HCT116 (cell line): ENCODE data around the gene UBE2S. TPM values are rescaled to one million over a fixed set of nuclear protein-coding genes. Genes with fewer than 3 reads are reported as not detected.

ENCODE experiments used
- ATAC-seq: fragments of 200-7000 bp; cut with Tn5 transposase; 2 replicates; pipeline ENCODE4 v1.9.1; 2020; ENCODE audit warnings: mild to moderate bottlenecking, moderate library complexity
- BruUV-seq: library from RNA; stranded (reverse); fragments of 400-500 nt; replicated peaks from 2 replicates; lab custom pipeline; 2021; lab: Mats Ljungman, UMichigan
- CTCF ChIA-PET: fragments of 300-600 bp; sonication (Branson Sonifier 250); formaldehyde crosslinking; loops from one replicate; lab custom pipeline; 2021; ENCODE audit warnings: antibody characterized with exemption; lab: Charles Lee
- POLR2A ChIA-PET: fragments of 300-600, 350-600 bp; sonication (Branson Sonifier 250); formaldehyde crosslinking; loops from one replicate; lab custom pipeline; 2021; ENCODE audit warnings: antibody characterized with exemption; lab: Charles Lee
- RAD21 ChIA-PET, 2 experiments: fragments of 300-600 bp; sonication (Branson Sonifier 250); formaldehyde crosslinking; loops; one replicate each; lab custom pipeline; 2023; ENCODE audit warnings: low total read pairs in 2 of 2; ENCODE audit not compliant: uncharacterized antibody in 2 of 2, unreplicated experiment in 2 of 2, low non-redundant PET in 1 of 2; lab: Charles Lee
- DNase-seq: peaks from one replicate; pipeline ENCODE4 v3.0.0-alpha.2; 2010; ENCODE audit warnings: low read depth, low spot score
- H2AFZ ChIP-seq: fragments of 200-600 bp; shearing (Covaris generic), sonication (generic); 2 replicates; pipeline ENCODE4 v1.6.1; 2017; ENCODE audit warnings: low read depth, mixed run types, mixed read lengths, antibody characterized with exemption, low read length; ENCODE audit not compliant: poor library complexity, severe bottlenecking
- H3K27ac ChIP-seq: 2 replicates; pipeline ENCODE4 v1.5.1; 2012; ENCODE audit warnings: low read depth, low read length
- H3K27me3 ChIP-seq: fragments of 200-600 bp; sonication (generic); 2 replicates; pipeline ENCODE4 v1.6.1; 2016; ENCODE audit warnings: mixed run types, low read length, mixed read lengths; ENCODE audit not compliant: insufficient read depth
- H3K36me3 ChIP-seq, 2 experiments: fragments of 200-500 bp in 1 of 2; fragments of 200-600 bp in 1 of 2; sonication (Bioruptor generic) in 1 of 2; sonication (generic) in 1 of 2; 2 replicates each; pipeline versions ENCODE4 v1.5.1 to v1.6.1; 2014 to 2016; ENCODE audit warnings: low read length in 2 of 2, inconsistent platforms in 1 of 2, mixed read lengths in 1 of 2, mixed run types in 1 of 2; ENCODE audit not compliant: insufficient read depth in 2 of 2, control insufficient read depth in 1 of 2
- H3K4me1 ChIP-seq, 2 experiments: fragments of 200-600 bp in 1 of 2; sonication (generic) in 1 of 2; 2 replicates each; pipeline versions ENCODE4 v1.5.1 to v1.6.1; 2012 to 2017; ENCODE audit warnings: low read length in 2 of 2, inconsistent platforms in 1 of 2, mild to moderate bottlenecking in 1 of 2, mixed read lengths in 1 of 2, mixed run types in 1 of 2, moderate library complexity in 1 of 2; ENCODE audit not compliant: insufficient read depth in 2 of 2, control insufficient read depth in 1 of 2
- H3K4me2 ChIP-seq: fragments of 200-600 bp; sonication (generic); 2 replicates; pipeline ENCODE4 v1.6.1; 2017; ENCODE audit warnings: mixed run types, low read length, mixed read lengths
- H3K4me3 ChIP-seq, 2 experiments: fragments of 200-600 bp in 1 of 2; sonication (generic) in 1 of 2; replicated peaks in 1 of 2; 2 replicates each; pipeline ENCODE4 v1.5.1; 2011 to 2016; ENCODE audit warnings: low read length in 2 of 2, control low read depth in 1 of 2, low read depth in 1 of 2, mild to moderate bottlenecking in 1 of 2, mixed read lengths in 1 of 2, mixed run types in 1 of 2
- H3K79me2 ChIP-seq: fragments of 200-600 bp; sonication (generic); 2 replicates; pipeline ENCODE4 v1.6.1; 2017; ENCODE audit warnings: mild to moderate bottlenecking, mixed run types, low read length, moderate library complexity, mixed read lengths; ENCODE audit not compliant: insufficient read depth
- H3K9ac ChIP-seq: fragments of 200-600 bp; sonication (generic); 2 replicates; pipeline ENCODE4 v1.6.1; 2016; ENCODE audit warnings: low read length, mixed read lengths
- H3K9me2 ChIP-seq: fragments of 200-600 bp; sonication (generic), shearing (Covaris generic); 2 replicates; pipeline ENCODE4 v1.6.1; 2017; ENCODE audit warnings: mixed run types, mild to moderate bottlenecking, moderate library complexity; ENCODE audit not compliant: insufficient read depth
- H3K9me3 ChIP-seq, 2 experiments: fragments of 200-500 bp in 1 of 2; fragments of 200-600 bp in 1 of 2; sonication (Bioruptor generic) in 1 of 2; sonication (generic) in 1 of 2; 2 replicates each; pipeline ENCODE4 v1.6.1; 2014 to 2017; ENCODE audit warnings: low read length in 2 of 2, mixed read lengths in 2 of 2, inconsistent platforms in 1 of 2, low read depth in 1 of 2, mild to moderate bottlenecking in 1 of 2, mixed run types in 1 of 2, moderate library complexity in 1 of 2; ENCODE audit not compliant: control insufficient read depth in 1 of 2, insufficient read depth in 1 of 2
- H4K20me1 ChIP-seq: fragments of 200-600 bp; sonication (generic), shearing (Covaris generic); 2 replicates; pipeline ENCODE4 v1.6.1; 2017; ENCODE audit warnings: mixed run types, mild to moderate bottlenecking, moderate library complexity; ENCODE audit not compliant: insufficient read depth
- EGR1 ChIP-seq: IDR thresholded peaks from 2 replicates; pipeline ENCODE4 v1.6.1; 2012; ENCODE audit warnings: low read depth
- EZH2 ChIP-seq: fragments of 200-600 bp; sonication (generic); IDR thresholded peaks from 2 replicates; pipeline ENCODE4 v1.6.1; 2017; ENCODE audit warnings: antibody characterized with exemption, mixed run types
- EZH2phosphoT487 ChIP-seq: fragments of 200-600 bp; IDR thresholded peaks from 2 replicates; pipeline ENCODE4 v1.6.1; 2018; ENCODE audit warnings: antibody characterized with exemption, borderline replicate concordance
- FOSL1 ChIP-seq: IDR thresholded peaks from 2 replicates; pipeline ENCODE4 v1.6.1; 2012; ENCODE audit warnings: low read depth
- POLR2A ChIP-seq: IDR thresholded peaks from 2 replicates; pipeline ENCODE4 v1.7.0; 2011; ENCODE audit warnings: borderline replicate concordance; ENCODE audit not compliant: insufficient read depth, insufficient read length; ENCODE audit errors: extremely low read depth
- POLR2AphosphoS5 ChIP-seq: IDR thresholded peaks from 2 replicates; pipeline ENCODE4 v1.6.1; 2011; ENCODE audit warnings: mild to moderate bottlenecking, low read depth, low read length, moderate library complexity
- RAD21 ChIP-seq: IDR thresholded peaks from 2 replicates; pipeline ENCODE4 v1.6.1; 2012; ENCODE audit warnings: low read depth, mild to moderate bottlenecking
- SIN3A ChIP-seq: IDR thresholded peaks from 2 replicates; pipeline ENCODE4 v1.6.1; 2012; ENCODE audit warnings: low read depth
- SRF ChIP-seq: IDR thresholded peaks from 2 replicates; pipeline ENCODE4 v1.6.1; 2012; ENCODE audit warnings: low read depth
- TCF7L2 ChIP-seq: IDR thresholded peaks from 2 replicates; pipeline ENCODE4 v1.7.0; 2011; ENCODE audit warnings: borderline replicate concordance, inconsistent platforms; ENCODE audit not compliant: insufficient read depth, insufficient read length; ENCODE audit errors: extremely low read depth
- YY1 ChIP-seq: IDR thresholded peaks from 2 replicates; pipeline ENCODE4 v1.6.1; 2011; ENCODE audit warnings: low read length, low read depth, moderate library complexity, mild to moderate bottlenecking; ENCODE audit not compliant: insufficient replicate concordance; ENCODE audit errors: extremely low read depth
- intact Hi-C: fragments of 100-400 bp; cut with micrococcal nuclease; formaldehyde crosslinking; loops from 2 replicates; pipeline ENCODE4 v1.10.0; 2022
- total RNA-seq: library from RNA; stranded (reverse); gene quantifications from one replicate; pipeline ENCODE4 v1.2.1, GENCODE V29; 2021; ENCODE audit not compliant: unreplicated experiment
- TF ChIP-seq, protein P1 (sequence below): IDR thresholded peaks from 2 replicates; pipeline ENCODE4 v1.6.1; 2012; ENCODE audit warnings: low read depth
- TF ChIP-seq, protein P2 (sequence below): IDR thresholded peaks from 2 replicates; pipeline ENCODE4 v1.6.1; 2011; ENCODE audit warnings: mild to moderate bottlenecking, low read length, moderate library complexity; ENCODE audit not compliant: insufficient replicate concordance; ENCODE audit errors: extremely low read depth
- TF ChIP-seq, protein P3 (sequence below): IDR thresholded peaks from 2 replicates; pipeline ENCODE4 v1.6.1; 2012

UBE2S gene
- total RNA-seq, 1 experiment from 2014 or later: 515 TPM

DNA sequence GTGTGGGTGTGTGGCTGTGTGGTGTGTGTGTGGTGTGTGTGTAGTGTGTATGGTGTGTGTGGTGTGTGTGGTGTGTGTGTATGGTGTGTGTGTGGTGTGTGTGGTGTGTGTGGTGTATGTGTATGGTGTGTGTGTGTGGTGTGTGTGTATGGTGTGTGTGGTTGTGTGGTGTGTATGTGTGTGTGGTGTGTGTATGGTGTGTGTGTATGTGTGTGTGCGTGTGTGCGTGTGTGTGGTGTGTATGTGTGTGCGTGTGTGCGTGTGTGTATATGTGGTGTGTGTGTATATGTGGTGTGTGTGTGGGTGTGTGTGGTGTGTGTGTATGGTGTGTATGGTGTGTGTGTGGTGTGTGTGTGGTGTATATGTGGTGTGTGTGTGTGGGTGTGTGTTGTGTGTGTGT lies 27.4 kb upstream of the UBE2S start:
- intact Hi-C loops: no loop called here

DNA sequence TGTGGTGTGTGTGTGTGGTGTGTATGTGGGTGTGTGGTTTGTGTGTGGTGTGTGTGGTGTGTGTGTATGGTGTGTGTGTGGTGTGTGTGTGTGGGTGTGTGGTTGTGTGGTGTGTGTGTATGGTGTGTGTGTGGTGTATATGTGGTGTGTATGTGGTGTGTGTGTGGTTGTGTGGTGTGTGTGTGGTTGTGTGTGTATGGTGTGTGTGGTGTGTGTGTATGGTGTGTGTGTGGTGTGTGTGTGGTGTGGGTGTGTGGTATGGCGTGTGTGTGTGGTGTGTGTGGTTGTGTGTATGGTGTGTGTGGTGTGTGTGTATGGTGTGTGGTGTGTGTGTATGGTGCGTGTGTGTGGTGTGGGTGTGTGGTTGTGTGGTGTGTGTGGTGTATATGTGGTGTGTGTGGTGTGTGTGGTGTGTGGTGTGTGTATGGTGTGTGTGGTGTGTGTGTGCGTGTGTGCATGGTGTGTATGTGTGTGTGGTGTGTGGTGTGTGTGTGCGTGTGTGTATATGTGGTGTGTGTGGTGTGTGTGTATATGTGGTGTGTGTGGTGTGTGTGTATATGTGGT lies 26.9 kb upstream of the UBE2S start:
- TF ChIP-seq POLR2AphosphoS5 (no peak), POLR2A (no peak), TCF7L2 (no peak), EZH2 (no peak)
- TF ChIP-seq, protein P1, sequence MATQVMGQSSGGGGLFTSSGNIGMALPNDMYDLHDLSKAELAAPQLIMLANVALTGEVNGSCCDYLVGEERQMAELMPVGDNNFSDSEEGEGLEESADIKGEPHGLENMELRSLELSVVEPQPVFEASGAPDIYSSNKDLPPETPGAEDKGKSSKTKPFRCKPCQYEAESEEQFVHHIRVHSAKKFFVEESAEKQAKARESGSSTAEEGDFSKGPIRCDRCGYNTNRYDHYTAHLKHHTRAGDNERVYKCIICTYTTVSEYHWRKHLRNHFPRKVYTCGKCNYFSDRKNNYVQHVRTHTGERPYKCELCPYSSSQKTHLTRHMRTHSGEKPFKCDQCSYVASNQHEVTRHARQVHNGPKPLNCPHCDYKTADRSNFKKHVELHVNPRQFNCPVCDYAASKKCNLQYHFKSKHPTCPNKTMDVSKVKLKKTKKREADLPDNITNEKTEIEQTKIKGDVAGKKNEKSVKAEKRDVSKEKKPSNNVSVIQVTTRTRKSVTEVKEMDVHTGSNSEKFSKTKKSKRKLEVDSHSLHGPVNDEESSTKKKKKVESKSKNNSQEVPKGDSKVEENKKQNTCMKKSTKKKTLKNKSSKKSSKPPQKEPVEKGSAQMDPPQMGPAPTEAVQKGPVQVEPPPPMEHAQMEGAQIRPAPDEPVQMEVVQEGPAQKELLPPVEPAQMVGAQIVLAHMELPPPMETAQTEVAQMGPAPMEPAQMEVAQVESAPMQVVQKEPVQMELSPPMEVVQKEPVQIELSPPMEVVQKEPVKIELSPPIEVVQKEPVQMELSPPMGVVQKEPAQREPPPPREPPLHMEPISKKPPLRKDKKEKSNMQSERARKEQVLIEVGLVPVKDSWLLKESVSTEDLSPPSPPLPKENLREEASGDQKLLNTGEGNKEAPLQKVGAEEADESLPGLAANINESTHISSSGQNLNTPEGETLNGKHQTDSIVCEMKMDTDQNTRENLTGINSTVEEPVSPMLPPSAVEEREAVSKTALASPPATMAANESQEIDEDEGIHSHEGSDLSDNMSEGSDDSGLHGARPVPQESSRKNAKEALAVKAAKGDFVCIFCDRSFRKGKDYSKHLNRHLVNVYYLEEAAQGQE: no peak
- TF ChIP-seq, protein P2, sequence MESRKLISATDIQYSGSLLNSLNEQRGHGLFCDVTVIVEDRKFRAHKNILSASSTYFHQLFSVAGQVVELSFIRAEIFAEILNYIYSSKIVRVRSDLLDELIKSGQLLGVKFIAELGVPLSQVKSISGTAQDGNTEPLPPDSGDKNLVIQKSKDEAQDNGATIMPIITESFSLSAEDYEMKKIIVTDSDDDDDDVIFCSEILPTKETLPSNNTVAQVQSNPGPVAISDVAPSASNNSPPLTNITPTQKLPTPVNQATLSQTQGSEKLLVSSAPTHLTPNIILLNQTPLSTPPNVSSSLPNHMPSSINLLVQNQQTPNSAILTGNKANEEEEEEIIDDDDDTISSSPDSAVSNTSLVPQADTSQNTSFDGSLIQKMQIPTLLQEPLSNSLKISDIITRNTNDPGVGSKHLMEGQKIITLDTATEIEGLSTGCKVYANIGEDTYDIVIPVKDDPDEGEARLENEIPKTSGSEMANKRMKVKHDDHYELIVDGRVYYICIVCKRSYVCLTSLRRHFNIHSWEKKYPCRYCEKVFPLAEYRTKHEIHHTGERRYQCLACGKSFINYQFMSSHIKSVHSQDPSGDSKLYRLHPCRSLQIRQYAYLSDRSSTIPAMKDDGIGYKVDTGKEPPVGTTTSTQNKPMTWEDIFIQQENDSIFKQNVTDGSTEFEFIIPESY: no peak
- Histone ChIP-seq H3K4me2 (no peak overlapping the region), H3K4me3 (no peak overlapping the region), H4K20me1 (no peaks in the 10 kb centered on the region), H3K36me3 (no peaks in the 10 kb centered on the region), H3K4me1 (peaks cover 0 to 6% of the 10 kb centered on the region in 2 experiments; a peak in 1 of 4 replicates), H3K9me3 (no peaks in the 10 kb centered on the region), H3K27me3 (no peaks in the 10 kb centered on the region), H2AFZ (no peak overlapping the region), H3K9ac (no peak overlapping the region), H3K9me2 (no peaks in the 10 kb centered on the region), H3K79me2 (no peaks in the 10 kb centered on the region), H3K27ac (no peak overlapping the region)
- ChIA-PET CTCF (no interaction called here), RAD21 (no interaction called here), POLR2A (no interaction called here)
- ATAC-seq: no peak
- intact Hi-C loops: no loop called here
- no TSS peak for BruUV-seq
- DNase-seq: no peak

More for the DNA sequence above, 27.4 kb upstream of the UBE2S start:
- POLR2A ChIA-PET: no interaction called here
- H3K4me3 ChIP-seq: no peak overlapping the region
- ATAC-seq (no peak), DNase-seq (no peak)
- H4K20me1 ChIP-seq: no peaks in the 10 kb centered on the region
- H3K4me2 ChIP-seq: no peak overlapping the region
- H3K4me1 ChIP-seq: peaks cover 0 to 6% of the 10 kb centered on the region in 2 experiments; a peak in 1 of 4 replicates
- no peaks in the 10 kb centered on the region for H3K36me3 ChIP-seq
- H3K79me2 ChIP-seq: no peaks in the 10 kb centered on the region
- H3K9me3 ChIP-seq: no peaks in the 10 kb centered on the region
- no peak overlapping the region for H3K9ac ChIP-seq
- H3K9me2 ChIP-seq: no peaks in the 10 kb centered on the region
- CTCF ChIA-PET: no interaction called here
- no TSS peak for BruUV-seq
- TF ChIP-seq RAD21 (no peak), SIN3A (no peak), EZH2phosphoT487 (no peak), SRF (no peak), EGR1 (no peak), TCF7L2 (no peak), FOSL1 (no peak), POLR2A (no peak), YY1 (no peak)
- TF ChIP-seq, protein P3, sequence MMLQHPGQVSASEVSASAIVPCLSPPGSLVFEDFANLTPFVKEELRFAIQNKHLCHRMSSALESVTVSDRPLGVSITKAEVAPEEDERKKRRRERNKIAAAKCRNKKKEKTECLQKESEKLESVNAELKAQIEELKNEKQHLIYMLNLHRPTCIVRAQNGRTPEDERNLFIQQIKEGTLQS: no peak
- no peaks in the 10 kb centered on the region for H3K27me3 ChIP-seq
- no peak overlapping the region for H3K27ac ChIP-seq
- RAD21 ChIA-PET: no interaction called here
- H2AFZ ChIP-seq: no peak overlapping the region
